OCI-M2 (cell line): Measurements from ENCODE around the gene NCOA6.
"Not testable (repeated sequence)": the region's sequence is repeated elsewhere in the genome, so short reads cannot be mapped to it uniquely, and the experiment has no call there.

ENCODE experiments used
- DNase-seq: peaks from one replicate; lab custom pipeline; 2025; ENCODE audit not compliant: unreplicated experiment; lab: John Stamatoyannopoulos, UW

The NCOA6 gene

DNA sequence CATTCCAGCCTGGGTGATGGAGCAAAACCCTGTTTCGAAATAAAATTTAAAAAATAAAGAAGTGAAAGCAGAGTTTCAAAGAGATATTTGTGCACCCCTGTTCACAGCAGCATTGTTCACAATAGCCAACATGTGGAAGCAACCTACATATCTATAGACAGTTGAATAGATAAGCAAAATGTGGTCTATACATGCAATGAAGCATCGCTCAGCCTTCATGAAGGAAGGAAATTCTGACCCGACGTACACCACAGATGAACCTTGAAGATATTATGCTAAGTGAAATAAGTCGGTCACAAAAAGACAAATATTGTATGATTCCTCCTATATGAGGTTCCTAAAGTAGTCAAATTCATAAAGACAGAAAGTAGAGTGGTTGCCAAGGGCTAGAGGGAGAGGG lies 6.5 kb upstream of the NCOA6 start:
- no peak for DNase-seq

DNA sequence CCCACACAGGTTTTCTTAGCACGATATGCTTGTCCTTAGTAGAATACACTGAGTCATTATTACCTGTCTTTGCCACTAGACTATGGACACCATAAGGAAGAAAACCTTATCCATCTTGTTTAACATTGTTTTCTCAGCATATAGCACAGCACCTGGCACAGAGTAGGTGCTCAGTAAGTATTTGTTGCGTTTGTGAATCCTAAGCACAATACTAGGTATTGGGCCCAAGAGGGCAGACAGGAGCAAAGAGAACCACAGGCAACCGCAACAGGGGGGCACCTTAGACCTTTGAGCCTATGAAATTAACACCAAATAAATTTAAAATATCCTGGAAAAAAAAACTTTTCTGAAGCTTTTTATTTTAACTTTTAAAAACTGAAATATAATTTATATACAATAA lies 3.7 kb upstream of the NCOA6 start:
- DNase-seq = no peak

DNA sequence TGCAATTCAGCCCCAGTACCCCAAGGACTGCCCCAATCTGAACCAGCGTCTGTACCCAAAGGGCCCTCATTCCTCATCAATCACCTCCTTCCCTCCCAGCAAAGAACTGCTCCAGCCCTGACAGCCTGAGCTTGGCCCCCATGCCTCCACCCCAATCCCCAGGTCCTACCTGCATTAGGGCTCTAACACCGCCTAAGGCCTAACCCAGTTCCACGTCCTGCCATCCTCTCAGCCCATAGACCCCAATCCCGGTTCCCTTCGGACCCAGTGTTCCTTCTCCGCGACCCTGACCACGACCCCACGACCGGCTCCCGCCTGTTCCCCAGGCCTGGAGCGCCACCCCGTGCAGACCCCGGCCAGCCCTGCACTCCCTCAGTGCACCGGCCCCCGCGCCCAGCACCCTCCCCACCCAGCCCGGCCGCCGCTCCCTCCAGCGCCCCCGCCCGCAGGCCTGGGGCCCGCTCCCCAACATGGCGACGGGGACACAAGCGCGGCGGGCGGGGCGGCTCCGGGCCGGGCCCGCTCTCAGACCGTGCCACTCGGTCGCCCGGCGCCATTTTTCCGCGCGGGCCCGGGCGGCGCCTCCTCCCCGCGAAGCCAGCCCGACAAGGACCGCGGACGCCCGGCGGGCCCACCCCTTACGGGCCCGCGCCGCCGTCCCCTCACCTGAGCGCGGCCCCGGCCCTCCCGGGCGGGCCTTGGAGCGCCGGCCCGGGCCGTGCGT lies 483 bp downstream of the NCOA6 start:
- DNase-seq = no peak

DNA sequence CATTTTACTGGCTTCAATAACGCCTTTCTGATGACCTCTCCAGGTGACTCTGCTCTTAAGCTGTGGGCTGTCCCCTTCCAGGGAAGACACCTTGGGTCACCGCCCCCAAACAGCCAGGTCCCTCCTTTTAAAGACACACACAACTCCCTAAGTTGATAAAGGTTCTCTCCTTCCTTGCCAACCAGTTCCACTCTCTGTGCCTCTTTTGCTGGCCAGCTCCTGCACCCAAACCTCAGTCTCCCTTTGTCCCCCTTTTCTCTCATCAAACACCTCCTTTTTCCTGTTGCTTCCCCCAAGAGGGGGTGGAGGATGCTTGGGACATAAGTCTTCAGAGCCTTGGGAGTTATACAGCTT lies 1.0 kb downstream of the NCOA6 start:
- DNase-seq = no peak

DNA sequence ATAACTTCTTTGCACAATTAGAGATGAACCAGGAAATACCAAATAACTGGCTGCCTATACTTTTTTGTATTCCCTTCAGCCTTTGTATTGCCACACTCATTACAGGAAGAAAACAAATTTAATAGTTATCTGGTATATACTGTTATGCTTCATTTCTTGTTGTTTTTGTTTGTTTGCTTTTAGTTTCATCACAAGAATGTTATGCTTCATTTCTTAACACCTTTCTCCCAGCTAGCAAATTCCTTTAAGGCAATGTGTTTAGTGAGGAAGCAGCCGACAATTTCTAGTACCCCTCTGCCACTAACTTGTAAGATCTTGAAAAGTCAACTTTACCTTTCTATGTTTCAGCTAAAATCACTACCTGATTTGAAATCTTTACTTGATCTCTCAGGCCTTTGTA lies 1.4 kb downstream of the NCOA6 start:
- no peak for DNase-seq

DNA sequence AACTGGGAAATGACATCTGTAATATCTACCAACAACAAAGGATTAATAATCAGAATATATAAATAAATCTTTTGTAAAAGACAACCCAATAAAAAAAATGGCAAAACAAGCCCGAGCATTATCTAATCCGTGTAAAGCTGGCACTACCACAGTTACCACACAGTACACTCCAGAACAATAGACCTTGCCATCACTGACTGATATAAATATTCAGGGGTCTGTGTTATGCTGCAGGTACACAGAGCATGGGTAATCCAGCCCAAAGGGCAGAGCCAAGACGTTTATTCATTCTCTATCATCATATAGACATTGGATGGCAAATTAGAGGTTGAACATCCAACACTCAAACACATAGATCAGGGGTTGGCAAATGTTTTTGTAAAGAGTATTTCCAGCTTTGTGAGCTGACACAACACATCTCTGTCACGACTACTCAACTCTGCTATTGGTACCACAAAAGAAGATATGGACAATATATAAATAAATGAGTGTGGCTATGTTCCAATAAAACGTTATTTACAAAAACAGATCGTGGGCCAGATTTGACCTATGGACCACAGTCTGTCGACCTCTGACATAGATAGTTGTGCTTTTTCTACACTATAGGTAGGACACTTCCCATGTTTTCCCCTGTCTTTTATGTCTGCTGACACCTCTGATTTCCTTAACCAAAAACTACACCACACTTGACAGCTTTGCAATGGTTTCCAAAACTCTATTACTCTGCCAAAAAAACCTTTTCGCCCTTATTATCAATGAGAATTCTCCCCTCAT lies 4.5 kb downstream of the NCOA6 start:
- no peak for DNase-seq

DNA sequence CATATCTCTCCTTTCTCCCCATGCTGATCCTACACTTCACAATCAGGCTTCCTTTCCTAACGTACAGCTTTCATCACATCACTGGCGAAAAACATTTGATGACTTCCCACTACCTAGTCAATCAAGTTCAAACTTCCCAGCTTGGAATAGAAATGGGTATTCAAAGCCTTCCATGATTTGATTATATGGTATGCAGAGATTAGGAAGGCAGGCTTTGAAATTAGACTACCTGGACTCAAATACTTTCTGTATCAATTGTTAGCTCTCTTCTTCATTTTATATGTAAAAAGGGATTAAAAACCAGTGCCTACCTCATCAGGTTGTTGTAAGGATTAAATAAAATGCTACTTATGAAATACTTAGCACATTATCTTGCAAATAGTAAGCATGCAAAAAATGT lies 7.7 kb downstream of the NCOA6 start:
- no peak for DNase-seq

DNA sequence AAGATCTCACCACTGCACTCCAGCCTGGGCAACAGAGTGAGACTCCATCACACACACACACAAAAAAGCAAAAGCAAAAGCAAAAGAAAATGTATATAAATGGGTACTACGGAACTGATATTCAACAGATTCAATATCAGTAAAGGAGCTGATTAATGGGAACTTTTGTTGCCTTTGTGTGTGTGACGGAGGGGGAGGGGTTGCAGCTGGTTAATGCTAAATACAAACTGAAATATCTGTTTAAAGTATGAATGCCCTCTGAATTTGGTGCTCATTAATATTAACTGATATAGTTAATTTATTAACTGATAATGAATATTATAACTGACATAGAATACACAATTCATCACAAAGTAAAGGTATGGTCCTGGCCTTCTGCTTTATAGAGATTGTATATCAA lies 8.4 kb downstream of the NCOA6 start:
- DNase-seq = no peak

DNA sequence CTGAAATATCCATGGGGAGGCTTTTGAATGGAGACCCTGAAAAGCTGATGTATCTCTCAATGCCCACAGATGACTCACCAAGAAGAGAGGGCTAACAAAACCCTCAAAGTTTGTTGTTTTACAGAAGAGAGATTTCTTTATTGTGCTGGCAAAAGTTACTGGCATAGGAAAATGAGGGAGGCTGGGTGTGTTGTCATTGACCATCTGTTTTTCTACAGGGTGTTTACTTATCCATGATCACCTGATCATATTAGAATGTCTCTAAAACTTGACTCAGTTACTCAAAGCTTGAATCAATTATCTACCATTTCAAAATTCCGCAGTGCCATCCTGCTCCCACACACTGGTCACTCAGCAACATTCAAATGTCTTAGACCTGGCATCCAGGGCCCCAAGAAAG lies 9.8 kb downstream of the NCOA6 start:
- no peak for DNase-seq

DNA sequence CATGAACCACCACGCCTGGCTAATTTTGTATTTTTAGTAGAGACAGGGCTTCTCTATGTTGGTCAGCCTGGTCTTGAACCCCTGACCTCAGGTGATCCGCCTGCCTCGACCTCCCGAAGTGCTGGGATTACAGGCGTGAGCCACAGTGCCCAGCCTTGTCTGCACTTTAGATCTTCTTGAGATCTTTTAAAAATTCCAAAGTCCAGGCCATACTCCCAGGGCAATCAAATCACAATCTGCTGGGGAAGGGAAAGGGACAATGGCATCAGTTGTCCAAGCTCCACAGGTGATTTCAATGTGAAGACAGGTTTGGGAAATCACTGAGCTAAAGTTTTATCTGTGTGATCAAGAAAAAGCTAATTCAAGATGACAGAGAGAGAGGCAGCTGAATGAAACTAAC lies 16.9 kb downstream of the NCOA6 start:
- no peak for DNase-seq

DNA sequence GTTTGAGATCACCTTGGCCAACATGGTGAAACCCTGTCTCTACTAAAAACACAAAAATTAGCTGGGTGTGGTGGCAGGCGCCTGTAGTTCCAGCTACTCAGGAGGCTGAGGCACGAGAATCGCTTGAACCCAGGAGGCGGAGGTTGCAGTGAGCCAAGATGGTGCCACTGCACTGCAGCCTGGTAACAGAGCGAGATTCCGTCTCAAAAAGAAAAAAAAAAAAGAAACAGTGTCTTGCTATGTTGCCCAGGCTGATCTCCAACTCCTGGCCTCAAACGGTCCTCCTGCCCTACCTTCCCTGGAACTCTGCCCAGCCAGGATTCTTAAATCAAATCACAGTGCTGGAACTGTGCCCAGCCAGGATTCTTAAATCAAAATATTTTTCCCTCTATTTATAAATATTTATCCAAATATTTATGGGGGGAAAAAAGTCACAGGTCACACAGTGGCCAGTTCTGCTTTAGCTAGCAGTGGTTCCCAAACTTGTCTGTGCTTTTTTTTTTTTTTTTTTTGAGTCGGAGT lies 17.4 kb downstream of the NCOA6 start:
- DNase-seq = not testable (repeated sequence)

DNA sequence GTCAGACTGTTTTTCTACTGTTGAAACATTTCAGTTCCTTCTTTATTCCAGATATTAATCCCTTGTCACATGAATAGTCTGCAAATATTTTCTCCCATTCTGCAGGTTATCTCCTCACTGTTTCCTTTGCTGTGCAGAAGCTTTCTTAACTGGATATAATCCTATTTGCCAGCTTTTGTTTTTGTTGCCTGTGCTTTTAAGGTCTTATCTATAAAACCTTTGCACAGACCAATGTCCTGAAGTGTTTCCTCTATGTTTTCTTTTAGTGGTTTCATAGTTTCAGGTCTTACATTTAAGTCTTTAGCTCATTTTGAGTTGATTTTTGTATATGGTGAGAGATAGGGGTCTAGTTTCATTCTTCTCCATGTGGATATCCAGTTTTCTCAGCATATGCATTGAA lies 19.2 kb downstream of the NCOA6 start:
- DNase-seq = no peak

DNA sequence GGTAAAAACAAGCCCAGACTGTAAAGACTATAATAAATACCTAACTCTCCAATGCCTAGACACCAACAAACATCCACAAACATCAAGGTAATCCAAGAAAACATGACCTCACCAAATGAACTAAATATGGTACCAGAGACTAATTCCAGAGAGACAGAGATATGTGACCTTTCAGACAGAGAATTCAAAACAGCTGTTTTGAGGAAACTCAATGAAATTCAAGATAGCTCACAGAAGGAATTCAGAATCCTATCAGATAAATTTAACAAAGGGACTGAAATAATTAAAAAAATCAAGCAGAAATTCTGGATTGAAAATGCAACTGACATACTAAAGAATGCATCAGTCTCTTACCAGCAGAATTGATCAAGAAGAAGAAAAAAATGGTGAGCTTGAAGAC lies 26.6 kb downstream of the NCOA6 start:
- no peak for DNase-seq

DNA sequence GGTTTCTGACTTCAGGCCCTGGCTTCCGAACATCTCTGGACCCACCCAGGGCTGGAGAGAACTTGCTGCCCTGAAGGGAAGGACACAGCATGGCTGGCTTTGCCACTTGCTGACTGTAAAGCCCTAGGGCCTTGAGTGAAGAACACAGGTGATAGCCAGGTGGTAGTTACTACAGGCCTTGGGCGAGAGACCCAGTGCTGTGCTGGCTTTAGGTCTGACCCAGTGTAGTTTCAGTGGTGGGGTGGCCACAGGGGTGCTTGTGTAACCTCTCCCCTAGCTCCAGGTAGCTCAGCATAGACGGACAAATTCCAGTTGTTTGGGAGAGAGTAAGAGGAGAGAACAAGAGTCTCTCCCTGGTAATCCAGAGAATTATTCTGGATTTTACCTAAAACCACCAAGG lies 27.1 kb downstream of the NCOA6 start:
- no peak for DNase-seq

DNA sequence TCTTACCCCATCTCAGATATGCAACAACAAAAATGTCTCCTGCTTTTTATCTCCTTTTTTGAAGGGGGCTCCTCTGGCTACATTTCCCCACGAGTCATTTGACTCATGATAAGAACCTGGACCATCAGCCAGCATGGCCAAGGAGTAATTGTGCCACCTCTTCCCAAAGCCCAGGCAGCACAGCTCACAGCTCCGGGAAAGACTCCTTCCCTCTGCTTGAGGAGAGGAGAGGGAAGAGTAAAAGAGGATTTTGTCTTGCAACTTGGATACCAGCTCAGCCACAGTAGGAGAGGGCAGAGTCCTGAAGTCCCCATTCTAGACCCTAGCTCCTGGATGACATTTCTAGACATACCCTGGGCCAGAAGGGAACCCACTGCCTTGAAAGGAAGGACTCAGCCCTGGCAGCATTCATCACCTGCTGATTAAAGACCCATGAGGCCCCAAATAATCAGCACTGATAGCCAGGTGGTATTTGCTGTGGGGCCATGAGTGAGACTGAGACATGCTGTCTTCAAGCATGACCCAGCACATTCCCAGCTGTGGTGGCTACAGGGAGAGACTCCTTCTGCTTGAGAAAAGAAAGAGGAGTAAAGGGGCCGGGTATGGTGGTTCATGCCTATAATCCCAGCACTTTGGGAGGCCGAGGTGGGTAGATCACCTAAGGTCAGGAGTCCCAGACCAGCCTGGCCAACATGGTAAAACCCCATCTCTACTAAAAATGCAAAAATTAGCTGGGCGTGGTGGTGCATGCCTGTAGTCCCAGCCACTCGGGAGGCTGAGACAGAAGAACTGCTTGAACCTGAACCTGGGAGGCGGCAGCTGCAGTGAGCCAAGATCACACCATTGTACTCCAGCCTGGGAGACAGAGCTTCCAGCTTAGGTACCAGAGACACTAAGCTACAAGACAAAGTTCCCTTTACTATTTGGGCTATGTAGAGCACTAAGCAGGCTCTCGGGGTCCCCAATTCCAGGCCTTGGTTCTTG lies 28.1 kb downstream of the NCOA6 start:
- no peak for DNase-seq

DNA sequence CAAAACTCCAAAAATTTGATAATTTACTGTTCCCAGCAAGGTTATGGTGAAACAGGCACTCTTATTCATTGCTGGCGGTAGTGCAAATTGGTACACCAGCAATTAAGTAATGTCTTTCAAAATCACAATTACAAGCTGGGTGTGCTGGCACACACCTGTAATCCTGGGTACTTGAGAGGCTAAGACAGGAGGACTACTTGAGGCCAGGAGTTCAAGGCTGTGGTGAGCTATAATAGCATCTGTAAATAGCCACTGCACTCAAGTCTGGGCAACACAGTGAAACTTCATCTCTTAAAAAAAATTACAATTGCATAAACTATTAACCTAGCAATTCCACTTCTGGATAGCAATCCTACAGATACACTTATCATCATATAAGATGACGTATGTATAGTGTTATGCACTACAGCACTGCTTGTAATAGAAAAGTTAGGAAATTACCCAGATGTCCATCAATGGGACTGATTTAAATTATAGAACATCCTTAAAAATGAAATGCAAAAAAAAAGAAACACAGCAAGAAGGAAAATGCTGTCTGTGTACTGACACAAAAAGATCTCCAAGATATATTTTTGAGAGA lies 31.4 kb downstream of the NCOA6 start:
- no peak for DNase-seq

DNA sequence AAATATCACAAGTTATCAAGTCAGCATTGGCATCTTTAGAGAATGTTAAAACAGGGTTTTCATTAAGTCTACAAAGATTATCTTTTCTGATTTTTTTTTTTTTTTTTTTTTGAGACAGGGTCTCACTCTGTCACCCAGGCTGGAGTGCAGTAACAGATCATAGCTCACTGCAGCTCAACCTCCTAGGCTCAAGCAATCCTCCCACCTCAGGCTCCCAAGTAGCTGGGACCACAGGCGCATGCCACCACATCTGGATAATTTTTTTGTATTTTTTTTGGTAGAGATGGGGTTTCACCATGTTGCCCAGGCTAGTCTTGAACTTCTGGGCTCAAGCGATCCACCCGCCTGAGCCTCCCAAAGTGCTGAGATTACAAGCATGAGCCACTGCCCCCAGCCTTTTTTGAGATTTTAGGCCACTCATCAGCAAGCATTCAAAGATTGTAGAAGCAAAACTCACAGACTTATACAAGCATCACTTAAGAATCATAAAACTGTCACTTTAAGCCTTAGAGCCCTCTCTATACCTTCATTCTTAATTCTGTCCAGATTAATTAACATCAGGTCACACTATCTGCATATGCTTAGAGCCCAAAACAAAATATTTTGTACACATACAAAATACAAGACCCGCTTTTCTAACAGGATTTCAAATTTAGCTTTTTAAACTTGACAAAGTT lies 32.6 kb downstream of the NCOA6 start:
- DNase-seq = no peak

DNA sequence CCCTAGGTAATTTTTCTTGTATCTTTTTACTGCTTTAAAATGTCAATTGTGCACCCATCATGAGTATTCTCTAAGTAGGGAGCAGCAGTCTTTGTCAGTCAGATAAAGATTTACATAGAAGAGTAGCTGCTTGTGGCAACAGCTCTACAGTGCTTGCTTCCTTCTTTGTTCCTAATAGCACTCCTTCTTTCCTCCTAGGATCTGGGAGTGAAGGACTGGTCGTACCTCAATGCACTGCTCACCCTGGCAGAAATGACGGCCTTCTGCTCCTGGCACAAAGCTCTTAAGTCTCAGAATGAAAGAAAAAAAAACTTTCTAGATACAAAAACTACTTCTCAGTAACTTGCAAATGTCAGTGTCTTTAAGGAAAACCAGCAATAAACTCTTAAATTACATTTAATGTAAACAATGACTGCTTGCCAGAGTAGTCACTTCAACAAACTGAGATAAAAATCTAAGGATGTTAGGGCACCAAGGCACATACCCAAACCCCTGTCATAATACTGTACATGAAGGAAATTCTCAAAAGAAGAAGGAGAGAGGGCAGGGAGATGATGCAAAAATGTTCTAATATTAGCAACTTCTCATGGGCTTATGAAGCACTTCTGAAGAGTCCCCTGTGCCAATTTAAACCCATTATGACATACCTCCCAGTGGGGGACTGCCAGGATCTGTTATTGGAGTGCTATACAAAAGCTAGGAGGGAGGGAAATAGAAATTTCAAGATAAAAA lies 34.0 kb downstream of the NCOA6 start:
- DNase-seq = no peak

DNA sequence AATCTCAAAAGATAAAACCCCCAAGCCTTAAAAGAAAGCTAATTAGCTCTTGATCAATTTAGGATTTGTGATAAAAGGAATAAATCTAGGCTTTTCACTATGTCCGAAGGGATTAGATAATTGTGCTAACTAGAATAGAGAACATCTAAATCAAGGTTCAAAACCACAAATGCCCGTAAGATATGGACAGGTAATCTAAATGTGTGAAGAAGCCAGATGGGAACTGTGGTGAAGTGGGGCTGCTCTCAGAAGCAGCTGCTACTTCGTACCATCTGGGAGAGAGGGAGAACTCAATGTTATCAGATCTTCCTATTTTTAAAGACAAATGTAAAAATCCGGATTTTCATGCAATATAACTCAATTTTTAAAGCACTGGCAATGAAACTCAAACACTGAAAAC lies 44.2 kb downstream of the NCOA6 start:
- no peak for DNase-seq

DNA sequence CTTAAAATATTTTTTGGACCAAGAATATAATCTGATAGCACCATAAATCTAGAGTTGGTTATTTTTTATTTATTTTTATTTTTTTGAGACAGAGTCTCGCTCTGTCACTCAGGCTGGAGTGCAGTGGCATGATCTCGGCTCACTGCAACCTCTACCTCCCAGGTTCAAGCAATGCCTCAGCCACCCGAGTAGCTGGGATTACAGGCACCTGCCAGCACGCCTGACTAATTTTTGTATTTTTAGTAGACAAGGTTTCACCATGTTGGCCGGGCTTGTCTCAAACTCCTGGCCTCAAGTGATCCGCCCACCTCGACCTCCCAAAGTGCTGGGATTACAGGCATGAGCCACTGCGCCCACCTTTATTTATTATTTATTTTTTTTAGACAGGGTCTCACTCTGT lies 45.2 kb downstream of the NCOA6 start:
- DNase-seq = not testable (repeated sequence)
